GM21786 (cell line): ENCODE measurements around the gene AKAP6.

Experiments
- ATAC-seq: cut with Tn5 transposase; IDR thresholded peaks from one replicate; pipeline ENCODE4 v1.9.1; 2021; ENCODE audit not compliant: unreplicated experiment

AKAP6 gene

DNA sequence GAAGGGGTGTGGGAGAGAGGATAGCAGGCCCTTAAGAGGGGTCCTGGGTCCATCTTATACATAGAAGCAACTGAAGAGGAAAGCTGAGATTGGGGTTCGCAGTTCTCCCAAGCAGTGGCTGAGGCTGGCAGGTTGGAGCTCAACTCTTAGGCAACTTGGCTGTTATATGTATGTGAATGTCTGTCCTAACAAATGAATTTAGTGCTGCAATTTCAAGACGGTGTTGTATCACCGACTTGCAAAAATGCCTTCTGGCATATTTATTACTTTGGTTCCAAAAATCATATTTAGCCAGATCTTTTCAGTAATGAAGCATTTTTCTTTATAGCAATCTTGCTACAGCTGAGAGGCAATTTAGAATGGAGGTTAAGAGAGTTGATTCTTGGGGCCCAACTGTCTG, 148.3 kb downstream of the AKAP6 start:
- no peak for ATAC-seq

GRCh38 chr14:32478050-32478449, 149.0 kb downstream of the AKAP6 start:
- ATAC-seq, result no peak

DNA sequence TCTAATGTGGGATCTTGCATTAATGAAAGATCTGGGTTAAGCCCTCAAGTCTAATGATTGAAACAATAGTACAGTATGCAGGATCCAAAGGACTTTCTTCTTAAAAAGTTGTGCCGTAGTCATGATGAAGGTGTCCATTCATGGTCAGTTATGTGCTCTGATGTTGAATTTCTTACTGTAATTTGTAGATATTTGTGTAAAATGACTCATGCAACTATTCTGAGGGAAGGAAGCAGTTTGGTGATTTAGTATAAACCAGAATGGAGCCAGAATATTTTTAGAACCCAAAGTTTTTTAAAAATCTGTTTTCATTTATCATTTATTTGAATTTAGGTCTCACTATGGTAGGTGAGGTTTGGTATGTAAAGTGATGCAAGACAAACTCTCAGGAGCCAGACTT, 151.2 kb downstream of the AKAP6 start:
- no peak for ATAC-seq

GRCh38 chr14:32481707-32482106, 152.6 kb downstream of the AKAP6 start:
- ATAC-seq, result no peak

GRCh38 chr14:32491416-32492016, 162.4 kb downstream of the AKAP6 start:
- no peak for ATAC-seq

GRCh38 chr14:32492457-32492856, 163.4 kb downstream of the AKAP6 start:
- no peak for ATAC-seq

- no peak for ATAC-seq
Measured at GRCh38 chr14:32494609-32495434, 165.7 kb downstream of the AKAP6 start.

- no peak for ATAC-seq
Measured at GRCh38 chr14:32495435-32495734, 166.3 kb downstream of the AKAP6 start.

DNA sequence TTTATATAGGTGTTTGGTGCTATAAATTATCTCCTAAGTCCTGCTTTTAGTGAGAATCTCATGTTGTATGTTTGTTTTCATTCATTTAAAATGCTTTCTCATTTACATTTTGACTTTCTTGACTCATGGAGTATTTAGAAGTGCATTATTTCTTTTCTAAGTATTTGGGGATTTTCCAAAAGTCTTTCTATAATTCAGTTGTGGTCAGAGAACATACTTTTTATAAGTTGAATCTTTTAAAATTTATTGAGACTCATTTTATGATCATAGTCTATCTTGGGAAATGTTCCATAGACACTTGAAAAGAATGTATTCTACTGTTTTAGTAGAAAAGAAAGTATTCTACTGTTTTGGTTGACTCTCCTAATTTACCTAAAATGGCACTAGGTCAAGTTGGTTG, 168.2 kb downstream of the AKAP6 start:
- no peak for ATAC-seq

DNA sequence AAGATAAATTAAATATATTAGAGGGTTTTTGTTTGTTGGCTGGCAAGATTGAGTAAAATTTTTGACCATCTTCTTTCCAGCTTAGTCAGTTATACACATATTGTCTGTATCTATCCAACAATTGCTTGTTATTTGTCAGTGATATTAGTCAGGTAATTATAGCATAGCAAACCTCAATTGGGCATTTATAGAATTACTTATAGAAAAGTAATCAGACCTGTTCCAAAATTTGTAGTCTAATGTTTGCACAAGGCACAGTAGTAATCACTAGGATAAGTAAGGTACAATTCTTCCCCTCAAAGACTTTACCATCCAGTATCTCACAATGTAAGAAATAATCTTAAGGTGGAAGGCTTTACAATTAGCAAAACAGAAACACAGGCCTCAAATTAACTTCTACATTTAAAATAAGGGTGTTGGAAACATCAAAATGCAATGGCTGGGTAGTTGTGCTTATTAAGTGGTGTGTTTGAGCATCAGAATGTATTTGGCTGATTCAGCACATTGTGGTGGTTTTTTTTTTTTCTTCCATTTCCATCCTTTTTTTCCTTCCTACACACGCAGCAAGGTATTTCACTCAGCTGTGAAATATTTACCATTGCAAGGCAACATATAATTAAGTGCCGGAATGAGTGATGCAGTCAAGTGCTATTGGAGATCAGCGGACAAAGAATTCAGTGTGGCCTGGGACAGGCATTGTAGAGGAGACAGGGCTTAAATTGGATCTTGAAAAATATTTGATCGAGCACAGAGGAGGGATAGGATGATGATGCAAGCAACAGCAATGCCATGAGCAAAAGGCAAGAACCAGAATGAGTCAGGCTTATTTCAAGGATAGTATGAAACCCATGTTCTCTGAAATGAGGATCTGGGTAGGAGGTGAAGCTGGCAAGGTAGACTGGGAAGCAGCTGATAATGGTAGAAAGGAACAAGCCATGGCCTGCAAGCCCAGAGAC, 178.2 kb downstream of the AKAP6 start:
- no peak for ATAC-seq

GRCh38 chr14:32508281-32508680, 179.2 kb downstream of the AKAP6 start:
- no peak for ATAC-seq

GRCh38 chr14:32509632-32510187, 180.6 kb downstream of the AKAP6 start:
- no peak for ATAC-seq

DNA sequence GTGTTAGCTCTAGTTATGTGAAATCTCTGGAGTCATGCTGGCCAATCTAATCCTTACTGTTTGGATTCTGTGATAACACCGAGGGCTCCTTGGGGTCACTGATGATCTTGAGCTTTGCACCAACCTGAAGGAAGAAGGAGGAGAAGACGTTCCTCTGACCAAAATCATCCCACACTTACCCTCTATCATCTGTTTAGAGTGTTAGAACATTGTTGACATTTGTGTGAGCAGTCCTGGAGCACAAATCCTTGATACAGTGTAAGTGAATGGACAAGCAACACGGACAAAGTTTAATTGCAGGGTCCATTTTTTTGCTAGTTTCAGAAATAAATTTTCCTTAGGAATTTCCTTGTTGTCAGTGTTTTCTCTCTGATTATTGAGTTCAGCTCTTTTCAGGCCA, 181.7 kb downstream of the AKAP6 start:
- no peak for ATAC-seq

DNA sequence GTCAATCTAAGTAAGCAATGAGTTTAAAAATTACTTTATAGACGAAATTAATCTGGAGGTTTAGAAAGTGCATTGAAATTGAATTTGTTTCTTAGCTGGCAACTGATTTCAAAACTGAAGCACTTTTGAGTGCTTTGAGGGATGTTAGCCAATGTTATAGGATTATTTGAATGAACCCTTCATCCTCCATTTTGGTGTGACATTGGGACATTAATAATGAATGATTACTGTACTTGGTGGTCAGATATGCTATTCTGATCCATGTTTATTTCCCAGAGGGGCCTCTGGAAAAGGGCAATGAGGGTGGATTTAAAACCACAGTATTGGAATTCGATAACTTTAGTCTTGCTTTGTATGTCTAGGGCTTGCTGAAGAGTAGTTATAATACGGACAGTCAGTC, 183.2 kb downstream of the AKAP6 start:
- no peak for ATAC-seq

GRCh38 chr14:32512813-32513212, 183.7 kb downstream of the AKAP6 start:
- ATAC-seq, result no peak

DNA sequence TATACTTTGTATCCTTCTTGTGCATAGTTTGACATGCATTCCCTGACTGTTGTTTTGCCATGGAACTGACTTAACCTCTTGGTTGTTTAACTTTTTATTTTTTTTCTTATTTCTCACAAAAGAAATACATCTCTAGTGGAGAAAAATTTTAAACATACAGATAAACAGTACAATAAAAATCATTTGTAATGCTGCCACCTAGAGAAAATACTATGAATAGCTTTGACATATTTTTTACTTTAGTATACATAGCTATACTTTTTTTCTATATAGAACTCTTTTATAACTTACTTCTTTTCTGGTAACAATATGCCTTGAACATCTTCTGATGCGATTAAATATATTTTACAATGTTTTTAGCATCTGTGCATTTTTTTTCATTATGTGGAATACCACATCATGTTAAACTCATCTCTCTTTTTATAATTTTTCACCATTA, 184.5 kb downstream of the AKAP6 start:
- ATAC-seq, result no peak

DNA sequence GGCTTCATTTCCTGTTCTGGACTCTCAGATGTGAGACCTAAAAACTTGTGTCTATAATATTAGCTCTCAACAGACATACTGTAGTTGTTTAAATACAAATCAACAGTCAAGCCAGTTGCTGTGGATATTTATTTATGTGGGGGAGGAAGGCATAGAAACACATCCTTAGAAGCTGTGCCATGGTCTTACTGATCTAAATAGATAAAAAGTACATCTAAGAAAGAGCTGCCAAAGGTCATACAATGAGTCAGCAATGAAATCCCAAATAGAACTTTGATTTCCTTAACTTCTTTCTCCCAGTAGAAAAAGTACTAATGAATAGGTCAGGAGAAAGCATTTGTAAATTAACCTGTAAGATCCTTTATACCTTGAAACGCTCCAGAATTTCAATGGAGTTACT, 185.1 kb downstream of the AKAP6 start:
- ATAC-seq, result no peak

- ATAC-seq, result no peak
Measured at GRCh38 chr14:32514681-32515080, 185.6 kb downstream of the AKAP6 start.

DNA sequence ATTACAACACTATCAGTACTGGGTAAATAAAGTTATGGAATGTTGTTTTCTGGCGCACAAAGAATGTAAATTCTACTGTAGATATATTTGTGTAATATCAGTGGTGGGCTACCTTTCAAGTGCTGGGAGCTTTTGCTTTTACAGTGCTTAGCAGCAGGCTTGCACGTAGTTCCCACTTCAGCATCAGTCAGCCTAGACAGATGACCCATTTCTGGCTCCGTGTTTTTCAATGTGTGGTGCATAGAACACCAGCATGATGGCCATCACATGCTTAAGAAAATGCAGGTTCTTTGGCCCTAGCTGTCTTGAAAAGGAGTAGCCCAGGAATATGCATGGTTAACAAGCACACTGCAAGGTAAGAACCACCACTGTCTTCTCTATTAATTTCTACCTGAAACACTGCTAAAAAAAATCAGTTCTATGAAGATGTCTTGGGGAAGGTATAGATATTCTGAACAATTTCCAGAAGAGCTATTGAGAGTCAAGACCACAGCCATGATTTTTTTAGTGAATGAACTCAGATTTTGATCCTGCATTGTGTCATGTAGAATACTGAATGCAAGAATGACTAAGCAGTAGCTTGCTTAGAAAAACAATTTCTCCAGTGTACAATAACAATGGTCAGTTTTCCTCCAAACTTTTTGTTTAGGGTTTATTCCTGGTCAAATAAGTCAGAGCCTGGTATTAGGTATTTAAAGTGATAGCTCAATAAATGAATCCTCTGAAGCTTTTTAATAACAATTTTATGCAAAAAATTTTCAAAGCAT, 195.7 kb downstream of the AKAP6 start:
- ATAC-seq, result no peak

- no peak for ATAC-seq
Measured at GRCh38 chr14:32525591-32525990, 196.5 kb downstream of the AKAP6 start.

DNA sequence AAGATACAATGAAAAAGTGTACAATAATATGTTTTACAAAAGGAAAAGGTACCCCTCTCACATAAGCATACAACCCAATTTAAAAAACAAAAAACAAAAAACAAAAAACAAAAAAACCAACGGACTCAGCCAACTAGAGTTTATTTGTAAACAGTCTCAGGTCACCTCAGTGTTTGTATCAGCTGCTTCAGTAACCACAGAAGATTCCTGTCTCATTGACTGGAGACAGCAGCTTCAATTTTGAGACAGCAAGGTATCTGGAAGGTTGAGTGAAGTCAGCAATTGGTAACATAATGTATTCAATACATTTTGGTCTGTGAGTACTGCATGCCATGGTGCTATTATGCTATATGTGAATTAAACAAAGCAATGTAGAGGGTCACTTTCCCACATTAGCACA, 201.7 kb downstream of the AKAP6 start:
- ATAC-seq, result no peak
